Nephron progenitor cell (in vitro differentiated cells): ENCODE data around the gene ZMAT5.
A peak's percentile ranks its signal among the peaks of the same experiment; 100 is the strongest.

Experiments
- DNase-seq: peaks from one replicate; pipeline ENCODE4 v3.0.0; 2021
- H3K27ac Mint-ChIP-seq: 2 replicates; pipeline ENCODE4 v1.8.0; 2021; ENCODE audit warnings: mild to moderate bottlenecking, moderate library complexity, mixed read lengths
- H3K27me3 Mint-ChIP-seq: 2 replicates; pipeline ENCODE4 v1.8.0; 2021; ENCODE audit warnings: mild to moderate bottlenecking, low read depth, mixed read lengths; ENCODE audit not compliant: poor library complexity
- H3K36me3 Mint-ChIP-seq: 2 replicates; pipeline ENCODE4 v1.8.0; 2021; ENCODE audit warnings: low read depth, mixed read lengths
- H3K4me1 Mint-ChIP-seq: 2 replicates; pipeline ENCODE4 v1.8.0; 2021; ENCODE audit warnings: mixed read lengths
- H3K4me3 Mint-ChIP-seq: 2 replicates; pipeline ENCODE4 v1.8.0; 2021; ENCODE audit warnings: mild to moderate bottlenecking, moderate library complexity, mixed read lengths
- H3K9me3 Mint-ChIP-seq: 2 replicates; pipeline ENCODE4 v1.8.0; 2021; ENCODE audit warnings: mild to moderate bottlenecking, moderate library complexity, mixed read lengths
- TF ChIP-seq, protein P1 (sequence below): fragments of 200-600 bp; sonication (generic); IDR thresholded peaks from 2 replicates; pipeline ENCODE4 v1.5.0; 2021; ENCODE audit warnings: antibody characterized with exemption

Gene ZMAT5

DNA sequence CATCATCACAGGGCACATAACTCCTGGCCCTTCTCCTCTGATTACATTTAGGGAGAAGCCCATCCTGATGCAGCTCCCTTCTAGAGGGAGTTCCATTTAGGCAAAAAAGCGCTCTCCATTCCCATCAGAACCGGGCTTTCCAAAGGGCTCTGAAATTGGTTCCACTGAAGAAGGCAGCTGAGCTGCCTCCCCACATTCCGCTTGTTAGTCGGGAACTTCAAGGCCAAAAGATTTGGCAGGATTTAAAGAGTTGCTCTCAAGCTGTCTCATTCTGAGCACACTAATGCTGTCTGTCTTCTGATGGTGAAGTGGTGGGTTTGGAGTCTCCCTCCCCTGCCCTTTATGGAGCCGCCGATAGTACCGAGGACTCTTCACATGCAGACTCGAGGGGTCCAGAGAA, 73.6 kb downstream of the ZMAT5 start:
- H3K4me1 Mint-ChIP-seq, result peaks cover 28% of the 10 kb centered on the region
- DNase-seq, result no peak
- no peak overlapping the region for H3K4me3 Mint-ChIP-seq
- no peaks in the 10 kb centered on the region for H3K9me3 Mint-ChIP-seq
- peaks cover 22% of the 10 kb centered on the region for H3K36me3 Mint-ChIP-seq
- TF ChIP-seq, protein P1, sequence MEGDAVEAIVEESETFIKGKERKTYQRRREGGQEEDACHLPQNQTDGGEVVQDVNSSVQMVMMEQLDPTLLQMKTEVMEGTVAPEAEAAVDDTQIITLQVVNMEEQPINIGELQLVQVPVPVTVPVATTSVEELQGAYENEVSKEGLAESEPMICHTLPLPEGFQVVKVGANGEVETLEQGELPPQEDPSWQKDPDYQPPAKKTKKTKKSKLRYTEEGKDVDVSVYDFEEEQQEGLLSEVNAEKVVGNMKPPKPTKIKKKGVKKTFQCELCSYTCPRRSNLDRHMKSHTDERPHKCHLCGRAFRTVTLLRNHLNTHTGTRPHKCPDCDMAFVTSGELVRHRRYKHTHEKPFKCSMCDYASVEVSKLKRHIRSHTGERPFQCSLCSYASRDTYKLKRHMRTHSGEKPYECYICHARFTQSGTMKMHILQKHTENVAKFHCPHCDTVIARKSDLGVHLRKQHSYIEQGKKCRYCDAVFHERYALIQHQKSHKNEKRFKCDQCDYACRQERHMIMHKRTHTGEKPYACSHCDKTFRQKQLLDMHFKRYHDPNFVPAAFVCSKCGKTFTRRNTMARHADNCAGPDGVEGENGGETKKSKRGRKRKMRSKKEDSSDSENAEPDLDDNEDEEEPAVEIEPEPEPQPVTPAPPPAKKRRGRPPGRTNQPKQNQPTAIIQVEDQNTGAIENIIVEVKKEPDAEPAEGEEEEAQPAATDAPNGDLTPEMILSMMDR, result no peak
- no peak overlapping the region for H3K27ac Mint-ChIP-seq
- H3K27me3 Mint-ChIP-seq, result peaks cover 15% of the 10 kb centered on the region

- H3K27me3 Mint-ChIP-seq, result peaks cover 14% of the 10 kb centered on the region
- no peak overlapping the region for H3K27ac Mint-ChIP-seq
- TF ChIP-seq, protein P1, result no peak
- H3K4me3 Mint-ChIP-seq, result no peak overlapping the region
- H3K36me3 Mint-ChIP-seq, result peaks cover 19% of the 10 kb centered on the region
- peaks cover 34% of the 10 kb centered on the region for H3K4me1 Mint-ChIP-seq
- DNase-seq, result no peak
- no peaks in the 10 kb centered on the region for H3K9me3 Mint-ChIP-seq
Observed at GRCh38 chr22:29692327-29692640, 74.5 kb downstream of the ZMAT5 start.

DNA sequence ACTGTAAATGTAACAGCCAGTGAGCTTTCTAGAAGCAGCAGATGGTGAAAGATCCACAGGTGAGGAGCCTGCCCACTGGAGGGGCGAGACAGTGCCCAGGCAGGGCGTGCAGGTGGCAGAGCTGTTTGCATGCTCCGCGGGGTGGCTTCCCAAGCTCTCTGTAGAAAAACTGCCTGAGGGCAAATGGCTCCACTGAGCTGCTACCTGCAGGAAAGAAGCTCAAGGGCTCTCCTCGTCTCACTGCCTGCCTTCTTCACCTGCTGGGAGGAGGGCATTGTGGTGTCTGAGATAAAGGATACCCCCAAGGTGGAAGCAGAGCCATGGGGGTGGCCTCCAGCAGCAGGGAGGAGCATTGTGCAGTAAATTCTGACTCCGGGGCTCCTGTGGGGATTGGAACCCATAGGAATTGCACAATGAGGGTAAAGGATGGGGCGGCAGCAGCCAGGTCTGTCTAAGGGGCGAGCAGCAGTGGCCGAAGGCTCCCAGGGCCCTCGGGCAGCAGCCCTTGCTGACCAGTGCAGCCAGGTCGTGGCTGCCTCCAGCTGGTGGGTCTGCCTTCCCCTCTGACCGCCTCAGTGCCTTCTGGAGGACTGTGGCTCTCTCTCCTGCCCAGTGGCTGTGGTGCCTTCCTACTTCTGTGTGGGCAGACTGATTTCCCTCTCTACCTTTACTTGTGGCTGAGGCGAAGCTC, 75.0 kb downstream of the ZMAT5 start:
- H3K4me3 Mint-ChIP-seq, result no peak overlapping the region
- H3K27ac Mint-ChIP-seq, result no peak overlapping the region
- H3K9me3 Mint-ChIP-seq, result no peaks in the 10 kb centered on the region
- peaks cover 39% of the 10 kb centered on the region for H3K4me1 Mint-ChIP-seq
- TF ChIP-seq, protein P1, result no peak
- DNase-seq, result no peak
- peaks cover 20% of the 10 kb centered on the region for H3K36me3 Mint-ChIP-seq
- H3K27me3 Mint-ChIP-seq, result peaks cover 14% of the 10 kb centered on the region

GRCh38 chr22:29690476-29690875, 76.3 kb downstream of the ZMAT5 start:
- Mint-ChIP-seq H3K27me3 (peaks cover 14% of the 10 kb centered on the region), H3K4me1 (peaks cover 50% of the 10 kb centered on the region), H3K27ac (no peak overlapping the region), H3K36me3 (peaks cover 24% of the 10 kb centered on the region), H3K4me3 (no peak overlapping the region), H3K9me3 (no peaks in the 10 kb centered on the region)
- TF ChIP-seq, protein P1, result no peak
- no peak for DNase-seq

GRCh38 chr22:29689880-29690213, 77.0 kb downstream of the ZMAT5 start:
- H3K36me3 Mint-ChIP-seq, result peaks cover 23% of the 10 kb centered on the region
- TF ChIP-seq, protein P1, result peak; percentile 76
- peak overlapping the region; percentile 23 for H3K27ac Mint-ChIP-seq

DNA sequence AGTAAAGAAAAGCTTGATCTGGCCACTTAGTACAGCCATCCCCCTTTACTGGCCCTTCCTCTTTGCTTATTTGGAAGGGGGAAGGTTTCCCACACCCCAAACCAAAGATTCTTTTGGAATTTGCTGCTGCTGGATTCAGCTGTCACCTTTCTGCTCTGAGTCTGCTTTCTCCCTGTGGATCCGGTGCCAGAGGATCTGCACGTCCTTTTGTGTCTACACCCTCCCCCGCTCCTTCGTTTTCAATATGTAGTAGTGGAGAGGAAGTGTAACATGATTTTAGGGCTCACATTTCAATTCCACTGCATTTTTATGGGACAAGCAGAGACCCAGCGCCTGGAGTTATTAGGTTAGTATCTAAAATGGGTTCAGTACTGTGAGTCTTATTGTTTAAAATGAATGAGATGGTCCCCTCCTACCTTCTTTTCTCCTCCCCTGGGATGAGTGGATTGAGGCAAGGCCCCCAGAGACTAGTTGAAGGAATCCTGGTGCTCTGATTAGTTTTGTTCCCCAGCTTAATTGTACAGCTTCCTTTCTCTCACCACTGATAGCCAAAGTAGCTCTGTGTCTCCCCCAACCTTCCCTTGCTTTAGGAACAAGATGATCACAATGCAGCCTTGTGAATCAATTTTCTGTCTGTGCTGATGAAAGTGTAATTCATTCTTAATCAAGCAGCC, 77.5 kb downstream of the ZMAT5 start:
- Mint-ChIP-seq H3K36me3 (peaks cover 22% of the 10 kb centered on the region), H3K4me3 (peak overlapping the region; percentile 22), H3K27me3 (peaks cover 10% of the 10 kb centered on the region), H3K27ac (peak overlapping the region; percentile 23), H3K9me3 (no peaks in the 10 kb centered on the region), H3K4me1 (peaks cover 58% of the 10 kb centered on the region)
- no peak for DNase-seq
- TF ChIP-seq, protein P1, result no peak

More at GRCh38 chr22:29689880-29690213, 77.0 kb downstream of the ZMAT5 start:
- peaks cover 53% of the 10 kb centered on the region for H3K4me1 Mint-ChIP-seq
- peak; percentile 73 for DNase-seq
- H3K4me3 Mint-ChIP-seq, result peak overlapping the region; percentile 22
- H3K9me3 Mint-ChIP-seq, result no peaks in the 10 kb centered on the region
- H3K27me3 Mint-ChIP-seq, result peaks cover 14% of the 10 kb centered on the region
